ENCODE results near the gene PNPLA8.

The PNPLA8 gene

DNA sequence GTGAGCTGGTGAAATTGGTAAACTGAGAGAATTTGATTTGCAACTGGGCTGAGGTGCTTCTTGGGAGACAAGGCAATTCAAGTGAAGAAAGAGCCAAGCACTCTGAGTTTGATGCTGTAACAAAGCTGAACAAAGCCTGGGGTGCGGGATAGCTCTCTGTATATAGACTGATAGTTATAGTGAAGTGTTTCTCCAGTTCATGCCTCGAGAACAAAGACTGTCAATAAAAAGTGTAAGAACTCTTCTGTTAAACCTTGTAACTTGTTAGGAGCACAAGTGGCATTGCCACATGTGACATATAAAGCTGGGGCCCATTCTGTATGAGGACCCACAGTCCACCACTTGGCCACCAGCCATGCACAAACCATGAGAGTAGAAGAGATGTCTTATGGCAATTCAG, 11.3 kb upstream of the PNPLA8 start:
- CTCF ChIA-PET: interaction anchor here (1.4 kb wide), 1 partner anchor 10 kb away, joined by 6 read pairs; no protein-coding TSS in a partner anchor
- no peak overlapping the region for H3K4me3 ChIP-seq (ENCODE audit: low read depth, low read length)
- H3K36me3 ChIP-seq (ENCODE audit: control insufficient read depth in 2 of 2, insufficient read depth in 1 of 2, low read length in 2 of 2): no peaks in the 10 kb centered on the region
- POLR2A ChIA-PET: no interaction called here
- H3K4me1 ChIP-seq (ENCODE audit: control insufficient read depth, insufficient read depth, low read length): no peaks in the 10 kb centered on the region
- no peak overlapping the region for H3K27ac ChIP-seq (ENCODE audit: extremely low read depth, low read depth, low read length)
- no peaks in the 10 kb centered on the region for H3K9me3 ChIP-seq (ENCODE audit: control insufficient read depth, insufficient read depth, low read depth, low read length)
- TF ChIP-seq ZNF560 (tag by site-specific recombination; IDR thresholded peaks at IDR 0.05; ENCODE audit: borderline replicate concordance): no peak
- TF ChIP-seq ZNF585B (tag by site-specific recombination; IDR thresholded peaks at IDR 0.05): no peak
- TF ChIP-seq ZNF610 (tag by site-specific recombination; IDR thresholded peaks at IDR 0.05; ENCODE audit: borderline replicate concordance): no peak
- no peak for TF ChIP-seq ZNF660 (tag by site-specific recombination; IDR thresholded peaks at IDR 0.05)
- TF ChIP-seq GLIS1 (tag by site-specific recombination; IDR thresholded peaks at IDR 0.05): no peak
- TF ChIP-seq ZNF488 (tag by site-specific recombination; IDR thresholded peaks at IDR 0.05): no peak
- TF ChIP-seq ZNF561 (tag by site-specific recombination; IDR thresholded peaks at IDR 0.05; ENCODE audit: borderline replicate concordance): no peak
- no peak for TF ChIP-seq RBAK (tag by site-specific recombination; IDR thresholded peaks at IDR 0.05)
- TF ChIP-seq ZBTB44 (tag by site-specific recombination; IDR thresholded peaks at IDR 0.05): no peak
- TF ChIP-seq ZNF404 (tag by site-specific recombination; IDR thresholded peaks at IDR 0.05): no peak

DNA sequence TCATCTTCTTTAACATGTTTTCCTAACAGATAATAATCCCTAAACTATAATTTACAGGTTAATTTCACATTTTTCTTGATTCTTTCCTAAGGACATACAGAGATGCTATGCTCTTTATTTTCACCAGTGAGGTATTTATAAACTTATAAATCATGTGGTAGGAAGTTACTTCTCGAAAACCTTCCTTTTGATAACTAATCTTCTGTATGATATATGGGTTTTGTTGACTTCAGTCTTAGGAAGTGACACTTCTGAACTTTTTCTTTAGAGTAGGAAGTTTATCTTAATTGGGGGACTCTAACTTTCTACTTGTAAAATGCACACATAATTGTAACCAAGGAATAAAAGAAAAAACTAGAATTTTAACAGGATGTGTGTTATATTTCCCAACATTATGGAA, 9.8 kb upstream of the PNPLA8 start:
- H3K36me3 ChIP-seq (ENCODE audit: control insufficient read depth in 2 of 2, insufficient read depth in 1 of 2, low read length in 2 of 2): no peaks in the 10 kb centered on the region
- no peaks in the 10 kb centered on the region for H3K9me3 ChIP-seq (ENCODE audit: control insufficient read depth, insufficient read depth, low read depth, low read length)
- no peaks in the 10 kb centered on the region for H3K4me1 ChIP-seq (ENCODE audit: control insufficient read depth, insufficient read depth, low read length)
- CTCF ChIA-PET: no interaction called here
- TF ChIP-seq BCL6B (tag by site-specific recombination; IDR thresholded peaks at IDR 0.05) (no peak), ZNF280C (tag by site-specific recombination; IDR thresholded peaks at IDR 0.05) (no peak), ZNF140 (tag by site-specific recombination; IDR thresholded peaks at IDR 0.05) (no peak), ZNF501 (tag by site-specific recombination; IDR thresholded peaks at IDR 0.05) (no peak)
- POLR2A ChIA-PET: no interaction called here
- no peak overlapping the region for H3K27ac ChIP-seq (ENCODE audit: extremely low read depth, low read depth, low read length)
- H3K4me3 ChIP-seq (ENCODE audit: low read depth, low read length): no peak overlapping the region

- ChIA-PET POLR2A (interaction anchor here (0.6 kb wide), 1 partner anchor 445 kb away, joined by 3 read pairs; no protein-coding TSS in a partner anchor), CTCF (no interaction called here)
- no peaks in the 10 kb centered on the region for H3K9me3 ChIP-seq (ENCODE audit: control insufficient read depth, insufficient read depth, low read depth, low read length)
- no peaks in the 10 kb centered on the region for H3K36me3 ChIP-seq (ENCODE audit: control insufficient read depth in 2 of 2, insufficient read depth in 1 of 2, low read length in 2 of 2)
- H3K4me1 ChIP-seq (ENCODE audit: control insufficient read depth, insufficient read depth, low read length): no peaks in the 10 kb centered on the region
- H3K27ac ChIP-seq (ENCODE audit: extremely low read depth, low read depth, low read length): no peak overlapping the region
- no peak for TF ChIP-seq ZNF23 (tag by site-specific recombination; IDR thresholded peaks at IDR 0.05; ENCODE audit: borderline replicate concordance)
- no peak for TF ChIP-seq ZNF560 (tag by site-specific recombination; IDR thresholded peaks at IDR 0.05; ENCODE audit: borderline replicate concordance)
- H3K4me3 ChIP-seq (ENCODE audit: low read depth, low read length): no peak overlapping the region
Measured at GRCh38 chr7:108535257-108535656, 9.3 kb upstream of the PNPLA8 start.

All from HEK293 (cell line).